ENCODE data around the gene CXCL17. TPM values are rescaled to one million over a fixed set of nuclear protein-coding genes. Genes with fewer than 3 reads are reported as not detected.

CXCL17 gene
- total RNA-seq, 2 experiments from 2014 or later: not detected

DNA sequence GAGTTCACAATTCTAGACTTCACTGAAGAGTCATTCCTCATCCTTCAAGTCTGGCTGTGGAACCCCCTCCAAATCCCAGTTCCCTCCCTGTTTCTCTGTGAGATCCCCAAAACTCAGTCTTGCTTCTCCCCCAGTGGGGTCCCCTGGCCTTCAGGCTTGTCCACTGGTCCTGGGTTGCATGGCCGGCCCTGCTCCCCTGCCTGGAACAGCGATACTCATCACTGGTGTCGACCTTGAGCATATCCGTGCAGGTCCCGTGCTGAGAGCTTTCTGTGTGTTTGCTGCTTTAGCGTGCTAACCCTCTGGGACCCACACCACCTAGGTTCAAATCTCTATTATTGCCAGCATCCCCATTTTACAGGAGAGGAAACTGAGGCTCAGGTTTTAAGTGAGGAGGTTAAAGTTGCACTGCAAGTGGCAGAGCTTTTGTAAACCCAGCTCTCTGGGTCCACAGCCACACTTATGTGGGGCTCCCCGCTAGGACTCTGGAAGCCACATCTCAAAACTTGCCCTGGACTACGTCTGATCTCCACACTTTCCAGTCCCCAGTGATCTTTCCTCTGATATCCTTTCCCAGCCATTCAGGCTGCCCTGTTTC, 31.1 kb downstream of the CXCL17 start:
- Mint-ChIP-seq H3K36me3 (peaks cover 3% of the 10 kb centered on the region), H3K9me3 (no peaks in the 10 kb centered on the region), H3K4me3 (no peak overlapping the region), H3K4me1 (peaks cover 2% of the 10 kb centered on the region), H3K27me3 (no peaks in the 10 kb centered on the region), H3K27ac (peak overlapping the region; percentile 19)
- POLR2A ChIA-PET: interaction anchor here (0.6 to 1.0 kb wide), 3 partner anchors 12 to 321 kb away, joined by 3 to 8 read pairs (median 3); no protein-coding TSS in a partner anchor
- ATAC-seq (ENCODE audit: low read depth) (no peak), DNase-seq (no peak)

DNA sequence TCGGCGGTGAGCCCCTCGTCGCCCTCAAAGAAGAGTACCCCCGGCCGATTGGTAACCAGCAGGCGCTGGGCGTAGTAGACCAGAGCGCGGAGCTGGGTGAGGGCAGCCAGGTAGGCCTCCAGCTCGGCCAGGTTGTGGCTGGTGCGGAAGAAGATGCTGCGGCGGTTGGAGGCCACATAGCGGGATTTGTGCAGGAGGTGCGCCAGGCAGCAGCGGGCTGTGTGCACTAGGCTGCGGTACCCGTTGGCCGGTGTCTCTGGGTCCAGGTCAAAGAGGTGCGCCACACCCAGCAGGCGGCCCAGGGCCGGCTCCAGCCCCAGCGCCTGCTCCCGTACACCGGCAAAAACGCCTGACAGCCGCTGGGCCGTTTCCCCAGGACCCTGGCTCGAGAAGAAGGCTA, 32.4 kb downstream of the CXCL17 start:
- no peaks in the 10 kb centered on the region for H3K27me3 Mint-ChIP-seq
- ATAC-seq (ENCODE audit: low read depth) (no peak), DNase-seq (no peak)
- H3K4me1 Mint-ChIP-seq: peaks cover 2% of the 10 kb centered on the region
- no peak overlapping the region for H3K27ac Mint-ChIP-seq
- no peaks in the 10 kb centered on the region for H3K9me3 Mint-ChIP-seq
- peaks cover 6% of the 10 kb centered on the region for H3K36me3 Mint-ChIP-seq
- POLR2A ChIA-PET: no interaction called here
- no peak overlapping the region for H3K4me3 Mint-ChIP-seq

DNA sequence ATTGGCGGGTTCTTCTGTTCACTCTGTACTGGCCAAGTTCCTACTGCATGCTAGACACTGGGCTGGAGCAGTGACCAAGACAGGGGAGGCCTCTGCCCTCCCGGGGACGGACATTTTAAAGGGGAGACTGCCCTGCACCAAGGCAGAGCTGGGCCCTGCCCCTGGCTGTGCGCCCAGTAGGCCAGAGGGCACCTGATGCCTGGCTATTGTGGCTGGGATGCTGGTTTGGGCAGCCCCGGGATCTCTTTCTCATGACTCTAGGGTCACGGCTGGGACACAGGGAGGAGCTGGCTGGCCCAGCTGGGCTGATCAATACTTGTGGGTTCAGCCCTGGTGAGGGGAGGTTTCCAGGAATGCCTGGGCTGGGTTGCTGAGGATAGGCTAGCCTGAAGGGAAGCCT, 33.3 kb downstream of the CXCL17 start:
- H3K4me3 Mint-ChIP-seq: no peak overlapping the region
- POLR2A ChIA-PET: no interaction called here
- no peak for DNase-seq
- peaks cover 6% of the 10 kb centered on the region for H3K36me3 Mint-ChIP-seq
- H3K4me1 Mint-ChIP-seq: peaks cover 2% of the 10 kb centered on the region
- H3K27me3 Mint-ChIP-seq: no peaks in the 10 kb centered on the region
- no peak overlapping the region for H3K27ac Mint-ChIP-seq
- ATAC-seq (ENCODE audit: low read depth): no peak
- H3K9me3 Mint-ChIP-seq: no peaks in the 10 kb centered on the region

DNA sequence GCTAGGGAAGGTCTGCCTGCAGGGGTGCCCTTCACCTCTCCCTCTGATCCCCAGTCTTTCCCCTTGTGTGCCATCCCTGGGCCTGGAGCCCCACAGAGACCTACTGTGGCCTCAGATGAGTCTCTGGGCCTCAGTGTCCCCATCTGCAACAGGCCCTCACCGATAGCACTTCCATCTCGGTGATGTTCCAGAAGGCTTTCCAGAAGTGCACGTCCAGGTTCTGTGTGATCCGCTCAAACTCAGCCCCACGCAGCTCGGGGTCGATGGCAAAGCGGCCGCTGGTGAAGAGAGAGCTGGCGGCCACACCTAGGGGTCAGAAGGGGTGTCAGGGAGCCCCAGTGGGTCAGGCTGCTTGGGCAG, 35.0 kb downstream of the CXCL17 start:
- DNase-seq (no peak), ATAC-seq (ENCODE audit: low read depth) (no peak)
- no peak overlapping the region for H3K27ac Mint-ChIP-seq
- no peak overlapping the region for H3K4me3 Mint-ChIP-seq
- H3K36me3 Mint-ChIP-seq: peaks cover 7% of the 10 kb centered on the region
- POLR2A ChIA-PET: no interaction called here
- H3K9me3 Mint-ChIP-seq: no peaks in the 10 kb centered on the region
- H3K27me3 Mint-ChIP-seq: no peaks in the 10 kb centered on the region
- peaks cover 2% of the 10 kb centered on the region for H3K4me1 Mint-ChIP-seq

DNA sequence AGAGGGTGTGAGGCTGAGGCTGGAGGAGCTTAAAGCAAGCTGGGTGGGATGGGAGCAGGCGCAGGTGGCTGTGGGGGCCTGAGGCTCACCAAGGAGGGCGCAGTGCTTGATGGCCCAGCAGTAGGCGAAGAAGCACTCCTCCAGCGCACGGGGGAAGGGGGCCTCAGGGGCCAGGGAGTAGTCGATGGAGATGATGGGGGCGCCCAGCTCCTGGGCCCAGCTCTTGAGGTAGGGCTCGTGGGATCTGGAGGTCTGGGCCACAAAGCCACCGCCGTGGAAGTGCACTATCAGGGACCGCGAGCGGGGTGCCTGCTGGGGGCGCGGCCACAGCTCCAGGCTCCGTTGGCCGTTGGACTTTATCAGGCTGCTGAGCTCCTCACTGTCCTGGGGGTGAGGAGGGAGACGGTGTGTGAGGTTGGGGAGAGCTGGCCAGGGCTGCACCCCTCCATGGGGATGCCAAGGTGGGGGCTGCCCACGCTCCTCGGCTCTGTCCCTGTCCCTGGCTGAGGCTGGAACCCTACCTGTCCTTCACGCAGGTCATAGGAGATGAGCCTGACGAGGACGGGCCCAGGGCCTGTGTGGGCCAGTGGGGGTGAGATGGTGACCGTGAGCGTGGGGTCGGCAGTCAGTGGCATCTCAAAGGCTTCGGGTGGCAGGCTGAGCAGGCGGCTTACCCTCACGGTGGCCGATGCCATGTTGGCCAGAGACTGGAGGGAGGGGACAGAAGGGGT, 35.5 kb downstream of the CXCL17 start:
- Mint-ChIP-seq H3K4me3 (no peak overlapping the region), H3K9me3 (no peaks in the 10 kb centered on the region), H3K4me1 (peaks cover 2% of the 10 kb centered on the region), H3K27me3 (no peaks in the 10 kb centered on the region), H3K27ac (no peak overlapping the region), H3K36me3 (peaks cover 7% of the 10 kb centered on the region)
- no peak for DNase-seq
- POLR2A ChIA-PET: interaction anchor here (1.0 kb wide), 1 partner anchor 10 kb away, joined by 3 read pairs; no protein-coding TSS in a partner anchor
- no peak for ATAC-seq (ENCODE audit: low read depth)

DNA sequence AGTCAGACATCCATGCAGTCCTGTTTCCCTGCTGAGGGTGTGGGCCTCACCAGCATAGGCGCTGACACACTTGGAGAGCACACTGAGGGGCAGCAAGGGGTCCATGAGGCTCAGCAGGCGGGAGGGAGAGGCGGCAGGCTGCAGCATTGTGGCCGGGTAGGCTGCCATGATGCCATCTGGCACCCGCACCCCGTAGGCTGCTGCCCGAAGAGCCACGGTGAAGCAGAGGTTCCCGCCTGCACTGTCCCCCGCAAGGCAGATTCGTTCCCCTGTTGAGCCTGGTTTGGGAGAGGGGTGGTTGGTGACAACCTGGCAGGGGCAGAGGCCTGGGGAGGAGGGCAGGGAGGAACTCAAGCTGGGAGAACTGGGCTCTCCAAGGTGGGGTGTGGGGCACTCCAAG, 36.6 kb downstream of the CXCL17 start:
- H3K36me3 Mint-ChIP-seq: peaks cover 10% of the 10 kb centered on the region
- POLR2A ChIA-PET: no interaction called here
- H3K9me3 Mint-ChIP-seq: no peaks in the 10 kb centered on the region
- no peak overlapping the region for H3K27ac Mint-ChIP-seq
- DNase-seq (no peak), ATAC-seq (ENCODE audit: low read depth) (no peak)
- H3K27me3 Mint-ChIP-seq: no peaks in the 10 kb centered on the region
- peaks cover 7% of the 10 kb centered on the region for H3K4me1 Mint-ChIP-seq
- no peak overlapping the region for H3K4me3 Mint-ChIP-seq

DNA sequence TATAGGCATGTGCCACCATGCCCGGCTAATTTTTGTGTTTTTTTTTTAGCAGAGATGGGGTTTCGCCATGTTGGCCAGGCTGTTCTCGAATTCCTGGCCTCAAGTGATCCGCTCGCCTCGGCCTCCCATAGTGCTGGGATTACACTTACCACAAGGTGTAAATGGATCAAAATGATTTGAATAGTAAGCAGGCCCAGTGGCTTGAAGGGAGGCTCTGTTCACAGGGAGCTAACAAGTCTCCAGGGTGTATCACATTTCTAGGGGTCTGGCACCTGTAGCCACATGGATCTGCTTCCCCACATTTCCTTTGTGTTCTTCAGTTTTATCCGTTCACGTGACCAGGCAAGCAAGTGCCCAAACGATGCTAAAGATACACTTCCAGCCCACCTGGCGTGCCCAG, 39.2 kb downstream of the CXCL17 start:
- POLR2A ChIA-PET: no interaction called here
- H3K36me3 Mint-ChIP-seq: peaks cover 14% of the 10 kb centered on the region

DNA sequence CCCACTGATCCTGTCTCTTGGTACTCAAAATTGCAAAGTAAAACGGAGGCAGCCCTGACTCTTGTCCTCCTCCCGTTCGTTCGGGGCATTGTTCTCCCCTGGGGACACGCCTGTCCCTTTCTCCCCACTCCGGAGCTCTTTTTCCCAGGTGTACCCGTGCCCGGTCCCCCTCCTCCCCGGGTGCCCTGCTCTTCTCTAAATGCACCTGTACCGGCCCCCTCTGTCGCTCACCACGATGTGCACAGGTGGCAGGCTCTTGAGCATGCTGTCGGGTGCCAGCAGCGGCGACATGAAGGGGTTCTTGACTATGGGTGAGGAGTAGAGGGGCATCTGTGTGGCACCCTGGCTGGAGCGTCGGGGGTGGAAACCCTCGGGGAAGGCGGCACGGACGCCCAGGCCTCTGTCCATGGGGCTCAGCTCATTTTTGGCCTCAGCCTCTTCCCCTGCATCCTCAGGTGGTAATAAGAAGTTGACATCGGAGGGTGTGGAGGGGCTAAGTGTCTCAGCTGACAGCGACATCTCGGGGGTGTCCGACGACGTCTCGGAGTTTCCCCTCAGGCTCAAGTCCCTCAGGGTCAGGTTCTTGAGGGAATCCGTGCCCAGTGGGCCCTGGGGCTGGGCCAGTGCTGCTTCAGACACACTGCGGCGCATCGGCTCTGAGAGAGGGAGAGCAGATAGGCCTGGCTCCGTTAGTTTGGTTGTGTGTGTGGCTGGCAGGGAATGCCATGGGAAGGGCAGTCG, 40.2 kb downstream of the CXCL17 start:
- peaks cover 17% of the 10 kb centered on the region for H3K36me3 Mint-ChIP-seq
- peaks cover 18% of the 10 kb centered on the region for H3K4me1 Mint-ChIP-seq
- POLR2A ChIA-PET: interaction anchor here (0.6 to 1.9 kb wide), 3 partner anchors 21 to 1257 kb away, joined by 3 to 7 read pairs (median 5); no protein-coding TSS in a partner anchor
- peak overlapping the region; percentile 82 for H3K4me3 Mint-ChIP-seq
- H3K9me3 Mint-ChIP-seq: no peaks in the 10 kb centered on the region
- peak overlapping the region; percentile 70 for H3K27ac Mint-ChIP-seq
- ATAC-seq (ENCODE audit: low read depth): no peak
- H3K27me3 Mint-ChIP-seq: no peaks in the 10 kb centered on the region
- DNase-seq: no peak

More for the DNA sequence above, 39.2 kb downstream of the CXCL17 start:
- no peaks in the 10 kb centered on the region for H3K9me3 Mint-ChIP-seq
- ATAC-seq (ENCODE audit: low read depth): no peak
- H3K4me3 Mint-ChIP-seq: no peak overlapping the region
- no peak for DNase-seq
- H3K27ac Mint-ChIP-seq: no peak overlapping the region
- no peaks in the 10 kb centered on the region for H3K27me3 Mint-ChIP-seq
- peaks cover 13% of the 10 kb centered on the region for H3K4me1 Mint-ChIP-seq

DNA sequence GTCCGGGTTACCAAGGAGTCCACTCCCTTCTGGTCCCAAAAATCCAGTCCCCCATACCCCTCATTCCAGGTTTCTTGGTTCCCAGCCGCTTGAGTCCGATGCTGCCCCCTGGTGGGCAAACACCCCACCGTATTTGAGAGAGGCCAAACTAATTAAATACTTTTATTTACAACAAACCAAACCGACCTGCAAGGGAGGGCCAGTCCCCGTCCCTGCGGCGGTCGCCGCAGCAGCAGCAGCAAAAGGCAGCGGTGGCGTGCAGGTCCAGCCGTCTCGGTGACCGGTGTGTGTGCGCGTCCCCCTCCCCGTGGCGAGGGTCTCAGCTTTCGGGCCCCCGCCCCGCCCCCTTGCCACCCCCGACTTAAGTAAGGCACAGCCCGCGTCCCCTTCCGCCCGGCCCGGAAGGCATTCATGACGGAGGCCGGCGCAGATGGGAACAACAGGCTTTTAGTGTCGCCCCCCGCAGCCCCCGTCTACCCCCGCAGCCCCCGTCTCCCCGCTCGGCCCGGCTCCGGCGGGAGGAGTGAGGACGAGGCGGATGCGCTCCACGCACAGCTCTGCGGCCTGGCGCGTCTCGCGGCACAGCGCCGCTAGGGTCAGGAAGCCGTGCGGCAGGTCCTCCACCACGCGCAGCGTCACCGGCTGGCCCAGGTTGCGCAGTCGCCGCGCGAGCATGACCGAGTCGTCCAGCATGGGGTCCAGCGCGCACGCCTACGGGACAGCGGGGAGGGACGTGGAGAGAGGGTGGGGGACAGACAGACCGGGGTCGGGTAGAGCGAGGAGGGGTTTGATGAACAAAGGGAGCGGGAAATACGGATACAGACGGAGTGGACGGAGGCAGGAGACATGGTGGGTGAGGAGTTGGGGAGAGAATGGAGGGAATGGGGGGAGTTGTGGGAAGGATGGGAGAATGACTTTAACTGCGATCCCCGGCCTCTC, 41.1 kb downstream of the CXCL17 start:
- H3K4me3 Mint-ChIP-seq: peak overlapping the region; percentile 82
- H3K36me3 Mint-ChIP-seq: peaks cover 15% of the 10 kb centered on the region
- peaks cover 23% of the 10 kb centered on the region for H3K4me1 Mint-ChIP-seq
- H3K9me3 Mint-ChIP-seq: no peaks in the 10 kb centered on the region
- H3K27me3 Mint-ChIP-seq: peaks cover 2% of the 10 kb centered on the region
- POLR2A ChIA-PET: interaction anchor here (0.6 to 1.9 kb wide), 3 partner anchors 22 to 1258 kb away, joined by 3 to 7 read pairs (median 5); no protein-coding TSS in a partner anchor
- DNase-seq: peak; percentile 79
- peak; percentile 65 for ATAC-seq (ENCODE audit: low read depth)
- H3K27ac Mint-ChIP-seq: peak overlapping the region; percentile 78

DNA sequence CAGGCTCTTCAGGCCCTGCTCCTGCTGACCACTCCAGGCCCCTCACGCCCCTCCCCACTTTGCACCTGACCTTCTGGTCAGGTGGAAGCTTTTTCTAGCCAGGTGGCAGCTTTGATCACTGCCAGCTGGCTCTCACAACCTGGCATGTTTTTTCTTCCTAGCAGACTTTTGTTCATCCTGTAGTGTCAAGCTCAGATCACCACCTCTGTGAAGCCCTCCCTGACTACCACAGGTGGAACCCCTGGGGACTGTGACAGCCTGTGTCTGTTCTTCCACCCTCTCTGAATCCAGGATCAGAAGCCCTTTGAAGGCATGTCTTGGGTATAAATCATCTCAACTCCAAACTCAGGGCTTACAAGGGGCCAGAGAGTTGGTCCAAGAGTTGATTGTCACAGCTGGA, 42.3 kb downstream of the CXCL17 start:
- DNase-seq: no peak
- no peak for ATAC-seq (ENCODE audit: low read depth)
- H3K27me3 Mint-ChIP-seq: peaks cover 2% of the 10 kb centered on the region
- H3K27ac Mint-ChIP-seq: no peak overlapping the region
- peaks cover 13% of the 10 kb centered on the region for H3K36me3 Mint-ChIP-seq
- no peak overlapping the region for H3K4me3 Mint-ChIP-seq
- POLR2A ChIA-PET: interaction anchor here (1.9 kb wide), 1 partner anchor 23 kb away, joined by 7 read pairs; no protein-coding TSS in a partner anchor
- H3K4me1 Mint-ChIP-seq: peaks cover 31% of the 10 kb centered on the region
- H3K9me3 Mint-ChIP-seq: no peaks in the 10 kb centered on the region

DNA sequence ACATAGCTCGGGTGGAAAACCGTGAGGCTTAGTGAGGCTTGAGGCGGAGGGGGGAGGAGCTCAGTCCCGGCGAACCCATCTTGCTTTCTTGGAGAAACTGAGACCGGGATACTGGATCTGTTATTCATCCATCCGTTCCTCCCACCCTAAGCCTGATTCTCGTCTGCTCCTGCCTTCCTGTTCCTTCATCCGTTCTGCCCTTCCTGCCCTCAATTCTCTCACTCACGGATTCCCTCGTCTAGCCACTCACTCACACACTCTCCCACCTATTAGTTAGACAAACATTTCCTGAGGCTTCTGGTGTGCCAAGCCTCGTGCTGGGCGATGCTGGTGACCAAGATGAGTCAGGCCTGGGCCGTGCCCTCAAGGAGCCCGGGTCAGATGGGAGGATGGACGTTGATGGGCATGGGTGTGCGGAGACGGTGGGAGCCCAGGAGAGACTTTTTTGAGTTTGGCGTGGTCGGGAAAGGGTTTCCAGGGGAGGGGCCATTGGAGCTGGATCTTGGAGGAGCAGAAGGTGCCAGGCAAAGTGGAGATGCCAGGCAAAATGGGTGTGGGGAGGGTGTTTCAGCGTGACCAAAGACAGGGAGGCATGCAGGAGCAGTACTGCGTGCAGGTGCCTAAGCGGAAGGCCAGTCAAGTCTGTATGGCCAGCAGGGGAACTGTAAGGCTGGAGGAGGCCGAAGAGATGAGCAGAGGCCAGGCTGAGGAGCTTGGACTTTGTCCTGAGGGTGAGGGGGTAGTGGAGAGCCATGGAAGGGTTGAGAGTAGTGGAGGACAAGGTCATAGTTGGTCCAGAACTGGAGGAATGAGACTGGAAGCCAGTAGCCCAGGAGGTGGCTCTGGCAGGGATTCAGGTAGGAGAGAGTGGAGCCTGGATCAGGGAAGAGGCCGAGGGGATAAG, 45.2 kb downstream of the CXCL17 start:
- no peaks in the 10 kb centered on the region for H3K9me3 Mint-ChIP-seq
- peaks cover 33% of the 10 kb centered on the region for H3K4me1 Mint-ChIP-seq
- ATAC-seq (ENCODE audit: low read depth) (no peak), DNase-seq (no peak)
- POLR2A ChIA-PET: interaction anchor here (0.5 to 1.5 kb wide), 3 partner anchors 9 to 584 kb away, joined by 3 to 6 read pairs (median 4); no protein-coding TSS in a partner anchor
- peak overlapping the region; percentile 98 for H3K4me3 Mint-ChIP-seq
- H3K27me3 Mint-ChIP-seq: peaks cover 2% of the 10 kb centered on the region
- peak overlapping the region; percentile 92 for H3K27ac Mint-ChIP-seq
- peaks cover 10% of the 10 kb centered on the region for H3K36me3 Mint-ChIP-seq

Data from activated naive CD8-positive, alpha-beta T cell treated with anti-CD3 and anti-CD28 coated beads, Interleukin-2, amount 10 ng/mL, durations not matched to agents 7 days and 5 days (primary cell).